OCI-LY7 (cell line): ENCODE measurements around the gene LRRC34. TPM values are rescaled to one million over a fixed set of nuclear protein-coding genes. Genes with fewer than 3 reads are reported as not detected.
A peak's percentile ranks its signal among the peaks of the same experiment; 100 is the strongest.

ENCODE experiments used
- Bru-seq: library from RNA; stranded (reverse); fragments of 400-500 nt; gene quantifications from one replicate; lab custom pipeline; 2021; lab: Mats Ljungman, UMichigan
- BruChase-seq, 2 experiments: library from RNA; stranded (reverse); fragments of 400-500 nt; gene quantifications; one replicate each; lab custom pipeline; 2021; lab: Mats Ljungman, UMichigan
- BruUV-seq: library from RNA; stranded (reverse); fragments of 400-500 nt; replicated peaks from 2 replicates; lab custom pipeline; 2021; lab: Mats Ljungman, UMichigan
- CTCF ChIA-PET: fragments of 300-600 bp; sonication (Branson Sonifier 250); formaldehyde crosslinking; loops from one replicate; lab custom pipeline; 2022; ENCODE audit warnings: antibody characterized with exemption; ENCODE audit not compliant: unreplicated experiment; lab: Charles Lee
- POLR2A ChIA-PET: fragments of 300-600 bp; sonication (Branson Sonifier 250); formaldehyde crosslinking; loops from one replicate; lab custom pipeline; 2022; ENCODE audit warnings: antibody characterized with exemption; lab: Charles Lee
- DNase-seq: peaks from one replicate; pipeline ENCODE4 v3.0.0-alpha.2; 2015; ENCODE audit warnings: low spot score
- H2AFZ ChIP-seq: fragments of 200-600 bp; sonication (generic), shearing (Covaris generic); 2 replicates; pipeline ENCODE4 v1.6.1; 2014; ENCODE audit warnings: mild to moderate bottlenecking, antibody characterized with exemption, low read length, moderate library complexity
- H3K27ac ChIP-seq: fragments of 200-600 bp; sonication (generic); 2 replicates; pipeline ENCODE4 v1.5.1; 2014; ENCODE audit warnings: mixed run types, low read depth, mild to moderate bottlenecking, moderate library complexity, low read length, inconsistent platforms; ENCODE audit not compliant: poor library complexity, severe bottlenecking
- H3K36me3 ChIP-seq: fragments of 200-600 bp; sonication (generic); 2 replicates; pipeline ENCODE4 v1.6.1; 2014; ENCODE audit warnings: mild to moderate bottlenecking, antibody characterized with exemption, low read length, moderate library complexity, mixed read lengths; ENCODE audit not compliant: insufficient read depth
- H3K4me1 ChIP-seq: fragments of 200-600 bp; sonication (generic); 2 replicates; pipeline ENCODE4 v1.5.1; 2014; ENCODE audit warnings: mild to moderate bottlenecking, low read length; ENCODE audit not compliant: insufficient read depth, poor library complexity, severe bottlenecking
- H3K4me2 ChIP-seq: fragments of 200-600 bp; sonication (generic); 2 replicates; pipeline ENCODE4 v1.6.1; 2014; ENCODE audit warnings: mild to moderate bottlenecking, low read length
- H3K4me3 ChIP-seq: fragments of 200-600 bp; sonication (generic); 2 replicates; pipeline ENCODE4 v1.5.1; 2014; ENCODE audit warnings: mild to moderate bottlenecking, low read depth, low read length; ENCODE audit not compliant: poor library complexity, severe bottlenecking
- H3K79me2 ChIP-seq: fragments of 200-600 bp; sonication (generic); 2 replicates; pipeline ENCODE4 v1.6.1; 2016; ENCODE audit warnings: low read depth, mild to moderate bottlenecking, low read length, moderate library complexity, mixed read lengths; ENCODE audit not compliant: insufficient read depth
- H3K9me2 ChIP-seq: fragments of 200-600 bp; sonication (generic); 2 replicates; pipeline ENCODE4 v1.6.1; 2016; ENCODE audit warnings: mild to moderate bottlenecking, low read length, mixed read lengths; ENCODE audit not compliant: insufficient read depth
- H3K9me3 ChIP-seq: fragments of 200-600 bp; sonication (generic); 2 replicates; pipeline ENCODE4 v1.6.1; 2014; ENCODE audit warnings: mild to moderate bottlenecking, mixed run types, low read length, mixed read lengths
- H4K20me1 ChIP-seq: fragments of 200-600 bp; sonication (generic); 2 replicates; pipeline ENCODE4 v1.6.1; 2014; ENCODE audit warnings: mild to moderate bottlenecking, antibody characterized with exemption, low read length, moderate library complexity, mixed read lengths; ENCODE audit not compliant: insufficient read depth
- CTCF ChIP-seq: fragments of 200-600 bp; sonication (generic); conservative IDR thresholded peaks from 2 replicates; pipeline ENCODE4 v1.5.1; 2014; ENCODE audit warnings: mild to moderate bottlenecking, antibody characterized with exemption, low read length, moderate library complexity, mixed read lengths
- EZH2phosphoT487 ChIP-seq: fragments of 200-600 bp; sonication (generic); IDR thresholded peaks from 2 replicates; pipeline ENCODE4 v1.6.1; 2018; ENCODE audit warnings: low read depth, borderline replicate concordance, mild to moderate bottlenecking, mixed run types, antibody characterized with exemption, low read length, moderate library complexity, mixed read lengths
- intact Hi-C: fragments of 100-400 bp; cut with micrococcal nuclease; formaldehyde crosslinking; loops from one replicate; pipeline ENCODE4 v1.10.0; 2022; ENCODE audit not compliant: unreplicated experiment
- long read RNA-seq: library from polyadenylated mRNA; stranded (forward); transcript quantifications from one replicate; pipeline ENCODE4 v2.0.0, GENCODE V29; 2022
- total RNA-seq, 2 experiments: library from RNA; depleted of rRNA in 1 of 2; stranded (reverse); fragments of >200 nt in 1 of 2; shearing (Covaris generic) in 1 of 2; gene quantifications; 2 replicates each; pipeline ENCODE4 v1.2.3, GENCODE V29; 2014 to 2022

LRRC34 gene
- total RNA-seq (2014; rRNA removed; shearing (Covaris generic)) (2.2 and 2.8 TPM in 2 replicates), total RNA-seq (2022) (3.3 and 3.9 TPM in 2 replicates), Bru-seq, nascent RNA (percentile 43 among the genes with signal in this experiment), BruChase-seq, experiment 1, labeled RNA remaining after a 6-hour chase (percentile 41 among the genes with signal in this experiment), BruChase-seq, experiment 2, labeled RNA remaining after a 2-hour chase (percentile 47 among the genes with signal in this experiment)
- long read RNA-seq, partial matches to known transcripts = 1 of 4 reads
- long read RNA-seq, other reads (novel, unspliced or antisense) = 2 of 4 reads

GRCh38 chr3:169812332-169813235 is at the start of gene LRRC34, which contains the start of gene LRRIQ4:
TSS of gene LRRC34 (minus strand) at chr3:169812904. CDS start at chr3:169812548, 356 bp downstream.
TSS of gene LRRIQ4 (plus strand) at chr3:169812870. CDS start at chr3:169821922, 9,052 bp downstream.
- POLR2A ChIA-PET = interaction anchor here (0.8 to 2.9 kb wide), 3 partner anchors 11 to 119 kb away, joined by 3 to 16 read pairs (median 4); no protein-coding TSS in a partner anchor
- H4K20me1 ChIP-seq = no peaks in the 10 kb centered on the region
- no peaks in the 10 kb centered on the region for H3K79me2 ChIP-seq
- H3K4me1 ChIP-seq = peaks cover 41% of the 10 kb centered on the region
- peak within 1 kb of the TSS; percentile 22 for H3K27ac ChIP-seq
- peak within 1 kb of the TSS; percentile 62 for H3K4me3 ChIP-seq
- TF ChIP-seq CTCF (no peak), EZH2phosphoT487 (no peak)
- peak within 1 kb of the TSS; percentile 82 for H3K4me2 ChIP-seq
- no peaks in the 10 kb centered on the region for H3K9me2 ChIP-seq
- DNase-seq = peak; percentile 83
- intact Hi-C loops = loop anchor here (2.0 kb wide), 2 partner anchors 24 to 48 kb away; partner anchors contain the start of gene TERC
- peak within 1 kb of the TSS; percentile 98 for H2AFZ ChIP-seq
- peaks cover 21% of the 10 kb centered on the region; the same call in 1 of the 2 replicates for H3K9me3 ChIP-seq
- H3K36me3 ChIP-seq = no peaks in the 10 kb centered on the region; the same call in 1 of the 2 replicates
- CTCF ChIA-PET = no interaction called here
- BruUV-seq = no TSS peak

GRCh38 chr3:169861871-169862270 is 49.2 kb upstream of the LRRC34 start:
- CTCF ChIA-PET = interaction anchor here (0.7 to 1.4 kb wide), 2 partner anchors 68 to 140 kb away, joined by 3 read pairs; no protein-coding TSS in a partner anchor
- TF ChIP-seq EZH2phosphoT487 (no peak), CTCF (no peak)
- no peaks in the 10 kb centered on the region for H3K9me3 ChIP-seq
- H3K4me3 ChIP-seq = no peak overlapping the region
- BruUV-seq = no TSS peak
- H3K79me2 ChIP-seq = no peaks in the 10 kb centered on the region
- no peak for DNase-seq
- intact Hi-C loops = loop anchor here (5.0 to 10.0 kb wide), 4 partner anchors 100 to 550 kb away; partner anchors contain the start of gene PHC3
- no peak overlapping the region for H3K4me2 ChIP-seq
- H3K27ac ChIP-seq = no peak overlapping the region
- H3K36me3 ChIP-seq = no peaks in the 10 kb centered on the region
- H4K20me1 ChIP-seq = no peaks in the 10 kb centered on the region
- peaks cover 33% of the 10 kb centered on the region for H3K4me1 ChIP-seq
- POLR2A ChIA-PET = interaction anchor here (0.8 to 2.3 kb wide), 9 partner anchors 8 to 192 kb away, joined by 3 to 6 read pairs (median 4); partner anchors contain the start of genes GPR160 and LRRC31
- H3K9me2 ChIP-seq = no peaks in the 10 kb centered on the region
- H2AFZ ChIP-seq = no peak overlapping the region
